HG03457 (cell line): ENCODE results near the gene TMCO4.

Source experiments
- ATAC-seq: cut with Tn5 transposase; IDR thresholded peaks from one replicate; pipeline ENCODE4 v1.9.1; 2021; ENCODE audit warnings: moderate number of reproducible peaks; ENCODE audit not compliant: unreplicated experiment

TMCO4 gene

DNA sequence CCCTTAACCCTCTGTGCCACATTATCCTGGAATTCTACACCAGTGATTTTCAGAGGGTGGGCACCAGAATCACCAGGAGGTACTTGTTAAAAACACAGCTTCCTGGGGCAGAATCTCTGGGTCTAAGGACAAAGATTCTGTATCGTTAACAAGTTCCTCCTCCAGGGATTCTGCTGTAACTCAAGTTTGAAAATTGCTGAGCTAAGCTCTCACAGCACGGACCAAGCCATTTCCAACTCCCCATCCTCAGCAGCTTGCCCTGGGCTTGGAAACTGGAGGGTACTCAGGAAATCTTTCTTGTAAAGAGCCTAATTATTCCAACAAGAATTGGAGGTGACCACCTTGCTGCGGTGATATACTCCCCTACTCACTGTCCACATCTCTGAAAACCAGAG, 48.8 kb downstream of the TMCO4 start:
- no peak for ATAC-seq

- no peak for ATAC-seq
Observed at GRCh38 chr1:19750101-19750881, 49.4 kb downstream of the TMCO4 start.

GRCh38 chr1:19749685-19750084, 50.0 kb downstream of the TMCO4 start:
- ATAC-seq, result no peak

DNA sequence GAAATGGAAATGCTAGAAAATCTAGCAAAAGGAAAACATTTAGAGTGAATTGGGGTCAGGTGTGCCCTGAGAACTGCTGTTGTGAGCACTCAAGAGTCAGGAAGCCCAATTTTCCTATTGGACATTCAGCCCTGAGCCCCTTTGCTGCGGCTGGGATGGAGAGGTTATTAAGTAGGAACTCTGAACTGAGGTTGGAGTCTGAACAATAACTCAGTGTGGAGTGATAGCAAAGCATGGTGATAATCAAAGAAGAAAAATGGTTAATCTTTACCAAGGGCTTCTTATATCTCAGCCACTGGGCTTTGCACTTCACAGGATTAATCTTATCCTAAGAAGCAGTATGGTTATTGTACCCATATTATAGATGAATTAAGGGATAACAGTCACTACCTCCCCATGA, 52.0 kb downstream of the TMCO4 start:
- no peak for ATAC-seq

GRCh38 chr1:19744886-19745285, 54.8 kb downstream of the TMCO4 start:
- ATAC-seq, result no peak

DNA sequence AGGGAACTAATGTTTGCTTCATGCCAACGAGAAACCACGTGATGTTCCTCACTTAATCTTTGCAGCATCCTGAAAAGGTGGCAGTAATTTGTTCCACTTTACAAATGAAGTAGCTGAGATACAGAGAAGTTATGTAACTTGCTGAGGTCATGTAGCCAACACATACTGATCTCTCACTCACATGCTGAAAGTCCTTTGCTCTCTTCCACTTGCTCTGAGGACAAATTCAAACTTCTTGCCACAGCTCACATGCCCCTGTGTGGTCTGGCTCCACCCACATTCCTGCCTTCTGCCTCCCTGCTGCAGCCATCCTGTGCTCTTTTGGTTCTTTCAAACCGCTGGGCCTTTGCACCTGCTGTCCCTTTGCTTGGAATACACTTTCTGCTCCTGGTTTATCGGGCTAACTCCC, 55.4 kb downstream of the TMCO4 start:
- no peak for ATAC-seq

DNA sequence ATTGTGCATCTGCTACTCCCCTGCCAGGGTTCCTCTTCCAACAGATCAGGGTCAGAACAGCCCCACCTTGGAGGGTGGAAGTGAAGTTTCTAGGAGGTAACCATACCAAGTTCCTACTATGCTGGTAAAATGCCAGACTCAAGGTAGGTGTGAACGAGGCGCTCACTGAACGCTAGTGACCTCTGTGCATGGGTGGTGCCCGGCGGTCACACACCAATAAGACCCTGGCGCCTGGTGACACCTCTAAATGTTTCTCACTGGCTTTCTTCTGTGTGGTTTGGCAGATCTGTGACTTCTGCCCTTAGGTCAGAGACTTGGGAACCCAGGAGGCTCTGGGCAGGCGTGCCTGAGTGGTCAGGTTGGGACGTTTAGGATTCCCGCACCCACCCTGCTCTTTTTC, 55.9 kb downstream of the TMCO4 start:
- ATAC-seq, result no peak

GRCh38 chr1:19743180-19743579, 56.5 kb downstream of the TMCO4 start:
- ATAC-seq, result no peak

DNA sequence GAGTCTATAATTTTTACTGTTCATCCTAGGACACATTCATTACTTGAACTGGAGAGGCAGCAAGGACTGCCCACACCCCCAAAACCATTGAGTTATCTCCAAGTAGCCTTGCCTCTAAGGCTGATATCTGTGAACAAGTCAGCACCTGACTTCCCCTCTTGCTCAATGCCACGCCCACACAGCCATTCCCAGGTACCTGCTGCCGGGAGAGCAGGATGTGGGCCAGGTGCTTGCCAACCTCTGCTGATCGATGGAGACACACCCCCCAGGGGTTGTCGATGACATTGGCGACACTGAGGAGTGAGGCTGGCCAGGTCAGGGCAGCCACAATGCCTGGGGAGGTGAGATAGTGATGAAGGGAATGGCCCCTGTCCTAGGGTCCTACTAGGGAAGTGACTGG, 60.1 kb downstream of the TMCO4 start:
- ATAC-seq, result no peak

GRCh38 chr1:19738669-19739068, 61.0 kb downstream of the TMCO4 start:
- ATAC-seq, result no peak

DNA sequence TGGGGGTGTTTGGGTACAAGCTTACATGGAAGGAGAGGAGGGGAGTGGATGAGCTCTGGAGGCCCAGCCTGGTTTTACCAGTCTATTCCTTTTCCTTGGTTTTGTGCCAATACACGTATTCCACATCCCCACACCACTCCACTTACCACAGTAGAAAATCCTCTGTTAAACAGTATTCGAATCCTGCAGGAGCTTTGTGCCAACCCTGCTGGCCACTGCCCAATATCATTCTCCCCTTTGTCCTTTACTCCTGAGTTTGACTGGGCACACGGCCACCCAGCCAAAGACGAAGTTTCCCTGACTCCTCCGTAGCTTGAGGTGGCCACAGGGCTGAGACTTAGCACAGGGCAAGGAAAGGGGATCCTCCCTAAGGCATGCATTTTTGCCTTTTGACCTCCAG, 61.6 kb downstream of the TMCO4 start:
- ATAC-seq, result no peak

DNA sequence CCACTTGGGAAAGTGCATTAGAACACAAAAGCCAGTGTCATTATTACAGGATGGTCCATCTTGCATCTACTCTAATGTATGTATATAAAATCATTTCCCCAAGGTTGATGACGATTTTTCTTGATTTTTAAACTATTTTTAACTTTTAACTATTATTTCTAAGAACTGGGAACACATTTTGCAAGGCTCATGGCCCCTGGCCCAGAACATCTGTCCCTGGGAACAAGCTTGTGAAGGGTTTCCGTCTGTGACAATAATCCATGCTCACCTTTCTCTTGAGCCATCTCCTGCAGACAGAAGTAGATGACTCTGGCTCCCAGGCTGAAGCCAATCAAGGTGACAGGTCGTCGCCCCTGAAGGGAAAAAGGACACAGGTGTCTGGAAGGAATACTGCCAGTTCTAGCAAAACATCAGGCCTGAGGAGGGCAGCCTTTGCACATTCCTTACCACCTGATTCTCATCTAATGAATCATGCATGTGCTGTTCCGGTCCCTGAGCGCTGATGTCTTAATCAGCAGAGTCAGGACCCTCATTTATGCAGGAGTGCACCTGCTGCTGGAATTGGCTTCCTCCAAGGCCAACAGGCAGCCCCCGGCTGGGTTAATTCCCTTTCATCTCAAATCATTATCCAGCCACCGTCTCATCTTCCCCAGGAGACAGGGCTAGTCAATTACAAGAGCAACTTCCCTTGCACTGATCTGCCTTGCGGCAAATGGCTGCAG, 62.5 kb downstream of the TMCO4 start:
- no peak for ATAC-seq

- ATAC-seq, result no peak
Observed at GRCh38 chr1:19735440-19736127, 64.1 kb downstream of the TMCO4 start.

GRCh38 chr1:19734472-19734999, 65.2 kb downstream of the TMCO4 start:
- no peak for ATAC-seq

GRCh38 chr1:19734056-19734455, 65.7 kb downstream of the TMCO4 start:
- no peak for ATAC-seq

DNA sequence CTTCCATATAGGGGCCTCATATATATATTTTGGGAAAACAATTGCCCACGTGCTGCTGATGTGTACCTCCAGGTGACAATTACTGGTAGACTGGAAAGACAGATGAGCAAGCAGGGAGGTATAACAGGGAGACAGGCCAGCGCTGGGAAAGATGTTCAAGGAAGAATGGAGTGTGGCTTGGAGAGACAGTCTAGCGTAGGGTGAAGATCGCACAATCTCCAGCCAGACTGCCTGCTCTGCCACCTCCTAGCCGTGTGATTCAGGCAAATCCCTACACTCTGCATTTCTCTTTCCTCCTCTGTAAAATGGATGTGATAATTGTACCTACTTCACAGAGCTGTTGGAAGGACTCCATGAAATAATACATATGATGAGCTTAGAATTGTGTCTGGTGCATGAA, 66.1 kb downstream of the TMCO4 start:
- ATAC-seq, result no peak

DNA sequence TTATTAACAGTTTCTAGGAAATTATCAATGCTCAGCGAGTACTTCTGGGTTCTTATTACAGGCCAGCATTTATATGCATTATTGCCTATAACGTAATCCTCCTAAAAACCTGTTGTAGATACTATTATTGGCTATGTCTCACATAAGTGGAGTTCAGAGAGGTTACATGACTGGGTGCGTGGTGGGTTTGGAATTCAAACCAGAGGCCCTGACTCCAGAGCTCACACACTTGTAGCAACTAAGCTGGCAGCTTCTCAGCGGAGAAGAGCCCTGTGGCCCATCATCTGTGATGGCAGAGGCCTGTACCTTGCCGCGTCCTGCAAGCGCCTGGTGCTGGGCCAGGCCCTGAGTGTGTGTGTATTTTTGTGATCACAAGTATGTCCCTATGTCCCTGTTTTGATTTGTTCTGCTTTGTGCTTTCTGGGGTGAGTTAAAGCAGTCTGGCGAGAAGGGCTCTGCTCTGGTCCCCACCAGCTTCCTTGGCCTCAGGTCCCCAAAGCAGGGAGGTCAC, 68.3 kb downstream of the TMCO4 start:
- no peak for ATAC-seq

GRCh38 chr1:19730793-19731192, 68.9 kb downstream of the TMCO4 start:
- no peak for ATAC-seq

DNA sequence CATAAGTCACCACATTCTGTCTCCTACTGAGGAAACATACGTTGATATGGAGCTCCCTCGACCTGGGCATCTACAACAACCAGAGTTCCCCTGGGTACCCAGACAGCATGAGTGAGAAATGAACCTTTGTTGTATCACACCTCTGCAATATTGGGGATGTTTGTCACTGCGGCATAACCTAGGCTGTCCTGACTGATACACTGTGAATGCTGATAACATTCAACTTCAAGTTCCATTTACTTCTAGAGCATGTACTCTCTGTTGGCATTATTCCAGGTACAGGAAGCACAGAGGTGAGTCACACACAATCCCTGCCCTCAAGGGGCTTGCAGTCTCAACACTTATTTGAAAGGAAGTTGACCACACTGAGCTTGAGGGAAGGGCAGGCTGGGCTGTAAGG, 69.5 kb downstream of the TMCO4 start:
- no peak for ATAC-seq

- no peak for ATAC-seq
Observed at GRCh38 chr1:19728413-19729145, 71.1 kb downstream of the TMCO4 start.

- ATAC-seq, result no peak
Observed at GRCh38 chr1:19725606-19726005, 74.1 kb downstream of the TMCO4 start.
